ENCODE measurements around the gene PRDM16.

Gene PRDM16

GRCh38 chr1:3068564-3069431 is at the start of gene PRDM16:
PRDM16 (plus strand) TSS chr1:3069203; CDS start chr1:3069260, 57 bp downstream.
- no peak for DNase-seq

GRCh38 chr1:3019516-3020051 is 49.4 kb upstream of the PRDM16 start:
- DNase-seq = no peak

GRCh38 chr1:3020263-3020909 is 48.6 kb upstream of the PRDM16 start:
- no peak for DNase-seq

- no peak for DNase-seq
These were observed 47.8 kb upstream of the PRDM16 start, which contains the start of gene ACTRT2 for GRCh38 chr1:3021233-3021671. ACTRT2 (plus strand) TSS chr1:3021467; CDS start chr1:3021687, 220 bp downstream.

- no peak for DNase-seq
These were observed 47.1 kb upstream of the PRDM16 start for GRCh38 chr1:3021801-3022401.

- DNase-seq = no peak
These were observed 46.5 kb upstream of the PRDM16 start for GRCh38 chr1:3022511-3022973.

GRCh38 chr1:3022976-3023375 is 46.0 kb upstream of the PRDM16 start:
- DNase-seq = no peak

GRCh38 chr1:3024019-3024418 is 45.0 kb upstream of the PRDM16 start:
- no peak for DNase-seq

GRCh38 chr1:3024588-3024987 is 44.4 kb upstream of the PRDM16 start:
- DNase-seq = no peak

- DNase-seq = no peak
These were observed 42.9 kb upstream of the PRDM16 start for GRCh38 chr1:3026124-3026523.

- no peak for DNase-seq
These were observed 42.2 kb upstream of the PRDM16 start for GRCh38 chr1:3026581-3027391.

- DNase-seq = no peak
These were observed 41.2 kb upstream of the PRDM16 start for GRCh38 chr1:3027611-3028371.

- DNase-seq = no peak
These were observed 40.3 kb upstream of the PRDM16 start for GRCh38 chr1:3028531-3029282.

- no peak for DNase-seq
These were observed 39.5 kb upstream of the PRDM16 start for GRCh38 chr1:3029481-3029961.

GRCh38 chr1:3029991-3030662 is 38.9 kb upstream of the PRDM16 start:
- DNase-seq = no peak

GRCh38 chr1:3030663-3031381 is 38.2 kb upstream of the PRDM16 start:
- DNase-seq = no peak

- no peak for DNase-seq
These were observed 37.4 kb upstream of the PRDM16 start for GRCh38 chr1:3031401-3032221.

GRCh38 chr1:3032371-3033039 is 36.5 kb upstream of the PRDM16 start:
- DNase-seq = no peak
